Measurements from ENCODE around the gene KIAA0586. TPM values are rescaled to one million over a fixed set of nuclear protein-coding genes. Genes with fewer than 3 reads are reported as not detected.

Gene KIAA0586
- polyA plus RNA-seq, 2 of the 4 experiments (the other 2 are of a cell fraction) = 10.6 to 22.2 TPM

- Histone ChIP-seq H3K27ac (no peak overlapping the region), H3K4me1 (peaks cover 5% of the 10 kb centered on the region; the same call in 2 of the 3 replicates), H3K4me3 (no peak overlapping the region), H3K9me3 (no peaks in the 10 kb centered on the region), H3K4me2 (no peak overlapping the region)
- FAIRE-seq = no peak
- WGBS (ENCODE audit: missing lambda C conversion rate) = 61% methylated on average over 2 of the region's 2 CpGs
- POLR2A ChIA-PET = no interaction called here
- CTCF ChIA-PET = no interaction called here
- ATAC-seq = no peak
- DNase-seq (ENCODE audit: low read depth in 1 of 2, low spot score in 1 of 2) = no peak
- no peak for TF ChIP-seq HDAC2 (IDR thresholded peaks at IDR 0.05)
- TF ChIP-seq FOXS1 (CRISPR knock-in tag; IDR thresholded peaks at IDR 0.05) = no peak
- no peak for TF ChIP-seq REST (IDR thresholded peaks at IDR 0.05)
- no peak for TF ChIP-seq HMGXB4 (CRISPR knock-in tag; IDR thresholded peaks at IDR 0.05; ENCODE audit: borderline replicate concordance)
- TF ChIP-seq JUNB (IDR thresholded peaks at IDR 0.05) = no peak
- no peak for TF ChIP-seq HEYL (CRISPR knock-in tag; IDR thresholded peaks at IDR 0.05)
- TF ChIP-seq, protein P1, sequence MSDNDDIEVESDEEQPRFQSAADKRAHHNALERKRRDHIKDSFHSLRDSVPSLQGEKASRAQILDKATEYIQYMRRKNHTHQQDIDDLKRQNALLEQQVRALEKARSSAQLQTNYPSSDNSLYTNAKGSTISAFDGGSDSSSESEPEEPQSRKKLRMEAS (IDR thresholded peaks at IDR 0.05) = no peak
- TF ChIP-seq CBX8 (IDR thresholded peaks at IDR 0.05) = no peak
- no peak for TF ChIP-seq RCOR1 (IDR thresholded peaks at IDR 0.05; ENCODE audit: low read depth, low read length)
- no peak for TF ChIP-seq HOXB13 (CRISPR knock-in tag; IDR thresholded peaks at IDR 0.05; ENCODE audit: low read depth)
- no peak for TF ChIP-seq ESRRA (IDR thresholded peaks at IDR 0.05; ENCODE audit: borderline replicate concordance, low read length)
Observed at GRCh38 chr14:58390830-58391229, 36.7 kb upstream of the KIAA0586 start.

GRCh38 chr14:58395562-58395811 lies 32.0 kb upstream of the KIAA0586 start:
- POLR2A ChIA-PET = interaction anchor here (1.1 kb wide), 1 partner anchor 26 kb away, joined by 3 read pairs; no protein-coding TSS in a partner anchor

More at GRCh38 chr14:58395562-58395811, 32.0 kb upstream of the KIAA0586 start:
- Histone ChIP-seq H3K4me1 (peaks cover 20% of the 10 kb centered on the region), H3K9me3 (no peaks in the 10 kb centered on the region), H3K4me2 (peak overlapping the region; percentile 77), H3K4me3 (peak overlapping the region; percentile 51), H3K27ac (peak overlapping the region; percentile 73 to 95)
- TF ChIP-seq, protein P2, sequence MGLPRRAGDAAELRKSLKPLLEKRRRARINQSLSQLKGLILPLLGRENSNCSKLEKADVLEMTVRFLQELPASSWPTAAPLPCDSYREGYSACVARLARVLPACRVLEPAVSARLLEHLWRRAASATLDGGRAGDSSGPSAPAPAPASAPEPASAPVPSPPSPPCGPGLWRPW (IDR thresholded peaks at IDR 0.05) = no peak
- TF ChIP-seq HOXB13 (CRISPR knock-in tag; IDR thresholded peaks at IDR 0.05; ENCODE audit: low read depth) (no peak), HMGXB4 (CRISPR knock-in tag; IDR thresholded peaks at IDR 0.05; ENCODE audit: borderline replicate concordance) (no peak), CEBPB (IDR thresholded peaks at IDR 0.05) (no peak), NPAS2 (CRISPR knock-in tag; IDR thresholded peaks at IDR 0.05; ENCODE audit: borderline replicate concordance) (no peak), MAZ (IDR thresholded peaks at IDR 0.05; ENCODE audit: borderline replicate concordance, low read depth, low read length) (no peak), BCL3 (IDR thresholded peaks at IDR 0.05) (no peak)
- DNase-seq (ENCODE audit: low read depth in 1 of 2, low spot score in 1 of 2) (peak in 1 of 2 experiments; percentile 25), ATAC-seq (no peak; a peak in 2 of 6 replicates), FAIRE-seq (no peak)
- WGBS (ENCODE audit: missing lambda C conversion rate) = 13% methylated on average over 6 of the region's 10 CpGs
- CTCF ChIA-PET = interaction anchor here (0.5 to 4.7 kb wide), 25 partner anchors 8 to 291 kb away, joined by 3 to 35 read pairs (median 4); partner anchors contain the start of genes ARID4A, KIAA0586 and TIMM9

Measured in A549 (cell line).